Endothelial cell of umbilical vein (primary cell): ENCODE results near the gene NAA16.

Experiments
- EZH2 ChIP-seq: IDR thresholded peaks from 2 replicates; pipeline ENCODE4 v1.6.1; 2012; ENCODE audit warnings: borderline replicate concordance, low read depth, mild to moderate bottlenecking, moderate library complexity, low read length, inconsistent platforms; ENCODE audit not compliant: severe bottlenecking
- JUN ChIP-seq: IDR thresholded peaks from 2 replicates; pipeline ENCODE4 v1.6.1; 2011; ENCODE audit warnings: borderline replicate concordance, low read depth; ENCODE audit not compliant: insufficient read length, insufficient read depth
- MAX ChIP-seq: IDR thresholded peaks from 2 replicates; pipeline ENCODE4 v1.6.1; 2011; ENCODE audit not compliant: insufficient read depth, insufficient read length
- MYC ChIP-seq: IDR thresholded peaks from one replicate; pipeline ENCODE4 v1.6.1; 2011; ENCODE audit warnings: mild to moderate bottlenecking, low read depth, low read length
- POLR2A ChIP-seq: IDR thresholded peaks from 2 replicates; pipeline ENCODE4 v1.6.1; 2012; ENCODE audit warnings: low read depth, mild to moderate bottlenecking, control low read depth, low read length
- POLR2AphosphoS5 ChIP-seq: IDR thresholded peaks from 2 replicates; pipeline ENCODE4 v1.6.1; 2012; ENCODE audit warnings: low read depth, mild to moderate bottlenecking, control low read depth, low read length, moderate library complexity; ENCODE audit not compliant: insufficient read depth
- TF ChIP-seq, protein P1 (sequence below), 2 donors: IDR thresholded peaks; 1 replicate in 1 of 2; 2 replicates in 1 of 2; pipeline ENCODE4 v1.5.1; 2011; ENCODE audit warnings: low read length in 2 of 2, mild to moderate bottlenecking in 2 of 2, moderate library complexity in 2 of 2, control low read depth in 1 of 2, inconsistent platforms in 1 of 2, low read depth in 1 of 2; ENCODE audit not compliant: insufficient read depth in 1 of 2; ENCODE audit errors: extremely low read depth in 1 of 2

- TF ChIP-seq MAX (no peak), POLR2AphosphoS5 (no peak), EZH2 (no peak), POLR2A (no peak), MYC (no peak), JUN (no peak)
- TF ChIP-seq, protein P1, sequence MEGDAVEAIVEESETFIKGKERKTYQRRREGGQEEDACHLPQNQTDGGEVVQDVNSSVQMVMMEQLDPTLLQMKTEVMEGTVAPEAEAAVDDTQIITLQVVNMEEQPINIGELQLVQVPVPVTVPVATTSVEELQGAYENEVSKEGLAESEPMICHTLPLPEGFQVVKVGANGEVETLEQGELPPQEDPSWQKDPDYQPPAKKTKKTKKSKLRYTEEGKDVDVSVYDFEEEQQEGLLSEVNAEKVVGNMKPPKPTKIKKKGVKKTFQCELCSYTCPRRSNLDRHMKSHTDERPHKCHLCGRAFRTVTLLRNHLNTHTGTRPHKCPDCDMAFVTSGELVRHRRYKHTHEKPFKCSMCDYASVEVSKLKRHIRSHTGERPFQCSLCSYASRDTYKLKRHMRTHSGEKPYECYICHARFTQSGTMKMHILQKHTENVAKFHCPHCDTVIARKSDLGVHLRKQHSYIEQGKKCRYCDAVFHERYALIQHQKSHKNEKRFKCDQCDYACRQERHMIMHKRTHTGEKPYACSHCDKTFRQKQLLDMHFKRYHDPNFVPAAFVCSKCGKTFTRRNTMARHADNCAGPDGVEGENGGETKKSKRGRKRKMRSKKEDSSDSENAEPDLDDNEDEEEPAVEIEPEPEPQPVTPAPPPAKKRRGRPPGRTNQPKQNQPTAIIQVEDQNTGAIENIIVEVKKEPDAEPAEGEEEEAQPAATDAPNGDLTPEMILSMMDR (IDR thresholded peaks at IDR 0.05; ENCODE audit: extremely low read depth in 1 of 2, insufficient read depth in 1 of 2, low read depth in 1 of 2, low read length in 2 of 2): no peak
Measured at GRCh38 chr13:41426047-41426446, 115.0 kb downstream of the NAA16 start.
